GM18508 (cell line): ENCODE data around the gene NIPAL3.
"Not testable (repeated sequence)": the region's sequence is repeated elsewhere in the genome, so short reads cannot be mapped to it uniquely, and the experiment has no call there.

Experiments used
- ATAC-seq: cut with Tn5 transposase; IDR thresholded peaks from one replicate; pipeline ENCODE4 v1.9.1; 2021; ENCODE audit warnings: moderate number of reproducible peaks; ENCODE audit not compliant: insufficient read depth, unreplicated experiment

NIPAL3 gene

GRCh38 chr1:24506691-24507381, 91.2 kb downstream of the NIPAL3 start:
- ATAC-seq: no peak

GRCh38 chr1:24507405-24507804, 91.8 kb downstream of the NIPAL3 start:
- ATAC-seq: no peak

GRCh38 chr1:24508911-24509310, 93.3 kb downstream of the NIPAL3 start:
- no peak for ATAC-seq

- ATAC-seq: no peak
Measured at GRCh38 chr1:24513706-24514105, 98.1 kb downstream of the NIPAL3 start.

- no peak for ATAC-seq
Measured at GRCh38 chr1:24514946-24515345, 99.3 kb downstream of the NIPAL3 start.

DNA sequence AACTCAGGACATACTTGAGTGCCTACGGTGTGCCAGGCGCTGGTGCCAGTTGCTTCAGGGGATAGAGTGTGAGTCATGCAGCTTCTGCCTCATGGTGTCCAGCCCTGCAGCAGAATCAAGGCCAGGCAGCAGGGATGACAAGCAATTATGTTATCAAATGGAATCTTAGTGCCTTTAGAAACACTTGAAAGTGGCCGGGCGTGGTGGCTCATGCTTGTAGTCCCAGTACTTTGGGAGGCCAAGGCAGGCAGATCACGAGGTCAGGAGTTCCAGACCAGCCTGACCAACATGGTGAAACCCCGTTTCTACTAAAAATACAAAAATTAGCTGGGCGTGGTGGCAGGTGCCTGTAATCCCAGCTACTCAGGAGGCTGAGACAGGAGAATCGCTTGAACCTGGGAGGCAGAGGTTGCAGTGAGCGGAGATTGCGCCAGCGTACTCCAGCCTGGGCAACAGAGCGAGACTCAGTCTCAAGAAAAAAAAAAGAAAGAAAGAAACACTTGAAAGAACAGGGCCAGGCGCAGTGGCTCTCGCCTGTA, 100.1 kb downstream of the NIPAL3 start:
- not testable (repeated sequence) for ATAC-seq

- ATAC-seq: no peak
Measured at GRCh38 chr1:24516506-24516905, 100.9 kb downstream of the NIPAL3 start.

DNA sequence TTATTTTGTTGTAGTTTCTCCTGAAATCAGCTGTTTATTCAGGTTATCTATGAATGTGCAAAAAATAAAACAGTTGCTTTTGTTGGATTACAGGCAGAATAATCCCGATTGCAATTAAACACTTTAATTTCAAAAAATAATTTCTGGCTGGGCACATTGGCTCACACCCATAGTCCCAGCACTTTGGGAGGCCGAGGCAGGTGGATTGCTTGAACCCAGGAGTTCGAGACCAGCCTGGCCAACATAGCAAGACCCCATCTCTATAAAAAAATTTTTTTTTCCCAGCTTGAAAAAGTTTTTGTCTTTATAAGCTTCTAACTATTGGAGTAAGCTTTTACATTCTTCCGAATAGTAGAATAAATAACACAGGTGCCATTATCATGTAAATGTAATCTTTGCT, 102.3 kb downstream of the NIPAL3 start:
- ATAC-seq: no peak

DNA sequence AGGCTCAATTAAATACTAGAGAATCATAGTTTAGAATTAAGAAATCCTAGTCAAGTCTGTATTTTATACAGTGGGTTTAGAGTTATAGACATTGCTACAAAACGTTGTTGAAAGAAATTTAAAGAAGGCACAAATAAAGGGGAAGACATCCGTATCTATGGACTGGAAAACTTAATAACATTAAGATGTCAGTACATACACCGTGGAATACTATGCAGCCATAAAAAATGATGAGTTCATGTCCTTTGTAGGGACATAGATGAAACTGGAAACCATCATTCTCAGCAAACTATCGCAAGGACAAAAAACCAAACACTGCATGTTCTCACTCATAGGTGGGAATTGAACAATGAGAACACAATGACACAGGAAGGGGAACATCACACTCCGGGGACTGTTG, 104.7 kb downstream of the NIPAL3 start:
- ATAC-seq: not testable (repeated sequence)
